GM12874 (cell line): Measurements from ENCODE around the gene CHEK2.

ENCODE experiments used
- TF ChIP-seq, protein P1 (sequence below): IDR thresholded peaks from 2 replicates; pipeline ENCODE4 v1.5.1; 2011; ENCODE audit warnings: low read depth, mild to moderate bottlenecking, control low read depth, low read length, moderate library complexity; ENCODE audit not compliant: insufficient read depth

Gene CHEK2

DNA sequence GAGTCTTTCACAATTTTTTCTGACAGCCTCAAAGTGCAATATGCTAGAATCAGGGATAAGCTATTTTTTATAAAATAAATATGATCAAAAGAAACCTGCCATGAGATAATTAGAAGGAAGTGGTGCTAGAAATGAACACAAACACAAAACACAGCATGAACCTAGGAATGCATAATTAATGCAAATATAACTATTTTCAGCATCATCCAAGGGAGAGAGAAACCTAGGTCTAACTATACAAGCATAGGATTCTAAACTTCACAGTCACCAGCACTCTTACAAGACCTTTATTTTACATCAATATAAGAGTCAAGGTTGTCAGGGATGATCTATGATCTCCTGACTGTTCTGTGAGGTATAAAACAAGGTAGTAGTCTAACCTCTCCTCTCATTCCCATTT lies 91.2 kb downstream of the CHEK2 start:
- TF ChIP-seq, protein P1, sequence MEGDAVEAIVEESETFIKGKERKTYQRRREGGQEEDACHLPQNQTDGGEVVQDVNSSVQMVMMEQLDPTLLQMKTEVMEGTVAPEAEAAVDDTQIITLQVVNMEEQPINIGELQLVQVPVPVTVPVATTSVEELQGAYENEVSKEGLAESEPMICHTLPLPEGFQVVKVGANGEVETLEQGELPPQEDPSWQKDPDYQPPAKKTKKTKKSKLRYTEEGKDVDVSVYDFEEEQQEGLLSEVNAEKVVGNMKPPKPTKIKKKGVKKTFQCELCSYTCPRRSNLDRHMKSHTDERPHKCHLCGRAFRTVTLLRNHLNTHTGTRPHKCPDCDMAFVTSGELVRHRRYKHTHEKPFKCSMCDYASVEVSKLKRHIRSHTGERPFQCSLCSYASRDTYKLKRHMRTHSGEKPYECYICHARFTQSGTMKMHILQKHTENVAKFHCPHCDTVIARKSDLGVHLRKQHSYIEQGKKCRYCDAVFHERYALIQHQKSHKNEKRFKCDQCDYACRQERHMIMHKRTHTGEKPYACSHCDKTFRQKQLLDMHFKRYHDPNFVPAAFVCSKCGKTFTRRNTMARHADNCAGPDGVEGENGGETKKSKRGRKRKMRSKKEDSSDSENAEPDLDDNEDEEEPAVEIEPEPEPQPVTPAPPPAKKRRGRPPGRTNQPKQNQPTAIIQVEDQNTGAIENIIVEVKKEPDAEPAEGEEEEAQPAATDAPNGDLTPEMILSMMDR, result no peak

DNA sequence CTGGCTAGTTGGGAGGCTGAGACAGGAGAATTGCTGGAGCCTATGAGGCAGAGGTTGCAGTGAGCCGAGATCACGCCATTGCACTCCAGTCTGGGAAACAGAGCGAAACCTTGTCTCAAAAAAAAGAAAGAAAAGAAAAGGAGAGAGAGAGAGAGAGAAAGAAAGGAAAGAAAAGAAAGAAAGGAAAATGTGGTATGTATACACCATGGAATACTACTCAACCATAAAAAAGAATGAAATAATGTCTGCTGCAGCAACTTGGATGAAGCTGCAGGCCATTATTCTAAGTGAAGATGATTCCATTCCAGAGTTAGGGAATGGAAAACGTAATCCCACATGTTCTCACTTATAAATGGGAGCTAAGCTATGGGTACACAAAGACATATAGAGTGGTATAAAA lies 92.8 kb downstream of the CHEK2 start:
- TF ChIP-seq, protein P1, result no peak

DNA sequence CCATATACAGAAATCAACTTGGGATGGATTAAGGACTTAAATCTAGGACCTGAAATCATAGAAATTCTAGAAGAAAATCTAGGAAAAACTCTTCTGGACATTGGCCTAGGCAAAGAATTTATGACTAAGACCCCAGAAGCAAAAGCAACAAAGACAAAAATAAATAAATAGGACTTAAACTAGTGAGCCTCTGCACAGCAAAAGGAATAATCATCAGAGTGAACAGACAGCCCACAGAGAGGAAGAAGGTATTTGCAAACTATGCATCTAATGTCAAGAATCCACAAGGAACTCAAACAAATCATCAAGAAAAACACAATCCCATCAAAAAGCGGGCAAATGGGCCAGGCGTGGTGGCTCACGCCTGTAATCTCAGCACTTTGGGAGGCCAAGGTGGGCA lies 94.4 kb downstream of the CHEK2 start:
- TF ChIP-seq, protein P1, result no peak

DNA sequence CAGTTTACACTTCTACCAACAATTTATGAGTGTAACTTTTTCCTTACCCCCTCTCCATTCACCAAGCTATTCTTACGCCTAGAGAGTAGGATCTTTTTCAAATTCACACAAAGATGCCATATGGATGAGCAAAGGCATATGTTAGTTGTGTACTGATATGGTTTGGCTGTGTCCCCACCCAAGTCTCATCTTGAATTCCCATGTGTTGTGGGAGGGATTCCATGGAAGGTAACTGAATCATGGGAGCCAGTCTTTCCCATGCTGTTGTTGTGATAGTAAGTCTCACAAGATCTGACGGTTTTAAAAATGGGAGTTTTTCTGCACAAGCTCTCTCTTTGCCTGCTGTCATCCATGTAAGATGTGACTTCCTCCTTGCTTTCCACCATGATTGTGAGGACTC lies 102.3 kb downstream of the CHEK2 start:
- TF ChIP-seq, protein P1, result no peak
